ENCODE data around the gene FOXO3. TPM values are rescaled to one million over a fixed set of nuclear protein-coding genes. Genes with fewer than 3 reads are reported as not detected.

The FOXO3 gene
- total RNA-seq, 2 donors from 2014 or later: 2.1 to 4.8 TPM

DNA sequence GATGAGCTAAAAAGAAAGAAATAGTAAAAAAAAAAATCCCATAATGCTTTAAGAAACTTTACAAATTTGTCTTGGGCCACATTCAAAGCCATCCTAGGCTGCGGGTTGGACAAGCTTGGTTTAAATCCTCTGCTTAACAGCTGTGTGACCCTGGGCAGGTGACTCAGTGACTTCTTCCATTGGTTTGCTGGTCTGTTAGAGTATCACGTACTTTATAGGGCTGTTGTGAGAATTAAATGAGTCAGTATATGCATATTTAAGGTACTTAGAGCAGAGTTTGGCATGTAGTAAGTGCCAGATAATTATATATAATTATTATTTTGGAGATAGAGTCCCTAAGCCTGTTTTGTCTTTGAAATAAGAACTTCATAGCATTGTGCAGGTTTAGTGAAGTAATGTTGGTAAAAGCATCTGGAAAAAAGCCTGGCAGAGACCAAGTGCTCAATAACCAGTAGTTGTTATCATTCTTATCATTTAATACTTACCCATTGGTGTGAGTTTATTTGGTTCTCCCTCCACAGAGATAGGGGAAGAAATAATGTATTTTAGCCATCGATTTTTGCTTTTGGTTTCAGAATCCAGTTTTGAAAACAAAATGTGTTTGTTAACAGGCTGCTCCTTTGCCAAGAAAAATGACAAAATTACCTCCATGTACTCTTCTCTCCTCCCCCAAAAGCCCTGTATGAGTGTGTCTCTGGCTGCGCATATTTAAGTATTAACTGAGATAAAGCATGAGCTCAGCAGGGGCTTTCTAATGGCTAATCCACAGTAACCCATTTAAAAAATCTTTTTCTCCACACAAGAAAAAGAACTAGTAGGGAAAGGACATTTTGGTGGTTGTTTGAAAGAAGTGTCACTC is 67.2 kb downstream of the FOXO3 start:
- H3K9me3 Mint-ChIP-seq: no peaks in the 10 kb centered on the region
- H3K27ac Mint-ChIP-seq: peak overlapping the region in 1 of 2 donors; percentile 61
- no peak for ATAC-seq
- DNase-seq (ENCODE audit: low spot score in 2 of 2): no peak
- no peaks in the 10 kb centered on the region for H3K36me3 Mint-ChIP-seq

DNA sequence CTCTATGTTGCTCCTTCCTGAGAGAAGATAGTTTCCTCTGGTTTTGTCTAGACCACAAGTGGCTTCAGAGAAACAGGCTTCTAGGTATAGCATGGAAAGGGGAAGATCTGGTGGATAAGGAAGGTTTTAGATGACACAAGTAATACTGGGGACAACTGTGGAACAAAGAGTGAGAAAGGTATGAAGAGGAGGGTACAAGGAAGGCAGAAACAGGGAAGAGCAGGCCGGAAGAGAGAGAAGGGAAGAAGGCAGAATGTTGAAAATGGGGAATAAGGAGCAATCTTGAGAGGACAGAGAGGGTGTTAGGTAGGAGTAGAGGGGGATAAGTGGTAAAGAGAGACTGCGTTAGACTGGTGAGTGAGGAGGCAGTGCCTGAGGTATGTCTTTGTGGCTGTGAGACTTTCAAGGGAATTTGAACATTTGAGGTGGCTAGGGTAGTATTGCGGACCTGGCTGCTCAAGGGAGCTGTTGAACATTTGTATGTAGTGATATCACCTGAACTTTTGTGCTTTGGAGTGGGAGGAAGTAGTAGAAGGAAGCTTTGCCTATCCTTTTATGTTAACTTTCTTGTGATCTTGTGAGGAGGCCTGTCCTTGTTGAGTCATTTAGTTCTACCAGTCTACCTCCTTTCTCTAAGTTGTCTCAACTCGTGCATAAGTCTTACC is 69.5 kb downstream of the FOXO3 start:
- DNase-seq (ENCODE audit: low spot score in 2 of 2) (peak in 1 of 2 donors; percentile 18), ATAC-seq (peak; percentile 94 to 98)
- Mint-ChIP-seq H3K27ac (peak overlapping the region; percentile 19 to 70), H3K9me3 (no peaks in the 10 kb centered on the region), H3K36me3 (no peaks in the 10 kb centered on the region)

DNA sequence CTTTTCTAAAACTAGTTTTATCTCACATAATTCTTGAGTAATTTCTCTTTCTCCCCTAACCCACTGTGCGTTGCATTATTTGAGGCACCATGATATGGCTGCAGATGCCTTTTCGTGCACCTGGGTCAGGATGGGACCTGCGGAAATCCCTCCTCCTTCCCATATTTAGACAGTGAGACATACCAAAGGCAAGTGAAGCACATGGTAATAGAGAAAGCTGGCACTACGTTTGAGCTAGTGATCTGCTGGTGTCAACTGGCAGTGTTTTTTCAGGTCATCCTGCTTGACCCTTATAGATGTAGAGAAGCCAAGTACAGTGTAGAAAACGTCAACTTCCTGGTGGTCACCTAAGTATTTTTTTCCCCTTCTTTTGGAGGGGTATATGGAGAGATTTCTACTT is 71.7 kb downstream of the FOXO3 start:
- Mint-ChIP-seq H3K9me3 (no peaks in the 10 kb centered on the region), H3K36me3 (no peaks in the 10 kb centered on the region), H3K27ac (no peak overlapping the region)
- no peak for ATAC-seq
- no peak for DNase-seq (ENCODE audit: low spot score in 2 of 2)

DNA sequence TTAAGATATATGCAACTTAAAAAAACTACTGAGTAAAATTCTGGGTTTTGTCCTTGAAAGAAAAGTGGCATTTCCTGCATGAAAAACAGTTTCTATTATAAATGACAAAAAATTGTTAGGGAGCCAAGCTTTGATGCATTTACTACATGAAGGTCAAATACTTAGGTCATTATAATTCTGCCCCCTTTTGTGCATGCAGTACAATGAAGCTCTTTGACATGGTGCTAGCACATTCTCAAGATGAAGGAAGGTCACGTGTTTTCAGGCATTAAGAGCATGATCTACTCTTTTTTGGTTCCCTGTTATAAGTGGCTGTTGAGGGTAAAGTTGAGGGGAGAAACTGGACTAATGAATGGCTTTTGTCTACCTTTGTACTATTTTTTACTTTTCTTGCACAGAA is 72.7 kb downstream of the FOXO3 start:
- ATAC-seq (no peak), DNase-seq (ENCODE audit: low spot score in 2 of 2) (no peak)
- no peaks in the 10 kb centered on the region for H3K36me3 Mint-ChIP-seq
- no peaks in the 10 kb centered on the region for H3K9me3 Mint-ChIP-seq
- no peak overlapping the region for H3K27ac Mint-ChIP-seq

DNA sequence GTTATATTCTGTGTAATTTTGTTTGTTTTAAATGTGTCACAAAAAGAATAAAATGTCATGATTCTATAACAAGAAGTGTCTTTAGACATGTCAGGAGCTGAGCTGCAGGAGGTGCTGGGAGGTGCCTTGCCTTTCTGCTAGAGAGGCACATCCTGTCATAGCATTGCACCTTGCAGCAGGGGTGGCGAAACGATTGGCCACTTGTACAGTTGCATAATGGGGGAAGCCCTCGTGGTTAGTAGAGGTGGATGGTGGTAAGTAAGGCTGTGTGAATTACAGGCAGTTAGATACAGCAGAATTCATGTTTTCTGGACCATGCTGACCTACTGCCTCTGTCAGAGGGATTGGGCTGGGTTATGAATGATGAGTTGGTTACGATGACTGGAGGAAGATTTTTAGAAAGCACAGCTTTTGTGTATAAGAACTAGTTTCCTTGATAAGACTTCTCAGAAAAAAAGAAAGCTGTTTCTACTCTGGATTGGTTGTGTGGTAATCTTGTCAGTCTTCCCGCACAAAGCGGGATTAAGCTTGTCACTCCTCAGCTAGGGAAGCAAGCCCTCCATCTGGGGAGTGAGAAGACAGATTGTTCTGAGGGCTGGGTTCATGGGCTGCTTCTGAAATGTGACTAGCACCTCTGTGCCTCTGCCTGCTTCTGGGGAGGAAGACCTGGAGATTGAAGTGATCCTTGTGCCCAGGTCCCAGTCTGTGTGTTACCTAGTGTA is 74.9 kb downstream of the FOXO3 start:
- no peak overlapping the region for H3K27ac Mint-ChIP-seq
- H3K9me3 Mint-ChIP-seq: no peaks in the 10 kb centered on the region
- no peak for DNase-seq (ENCODE audit: low spot score in 2 of 2)
- ATAC-seq: peak in 1 of 2 donors; percentile 81
- H3K36me3 Mint-ChIP-seq: no peaks in the 10 kb centered on the region

DNA sequence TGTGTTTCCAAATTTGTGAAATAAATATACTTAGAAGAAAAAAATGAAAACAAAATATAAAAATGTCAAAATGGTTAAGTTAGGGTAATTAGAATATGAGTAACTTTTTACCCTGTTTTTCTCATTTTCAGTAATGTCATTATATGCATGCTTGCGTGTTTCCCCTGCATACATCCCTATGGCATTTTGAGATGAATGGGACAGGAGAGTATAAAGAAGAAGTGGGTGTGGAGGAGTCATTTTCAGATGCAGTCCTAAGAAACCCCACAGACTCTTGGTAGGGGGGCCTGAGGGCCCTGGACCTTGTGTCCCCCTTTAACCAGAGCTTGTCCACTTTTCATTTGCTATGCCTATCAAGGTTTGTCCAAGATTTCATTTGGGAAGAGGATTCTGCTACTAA is 77.2 kb downstream of the FOXO3 start:
- ATAC-seq: peak; percentile 61 to 75
- Mint-ChIP-seq H3K36me3 (no peaks in the 10 kb centered on the region), H3K9me3 (no peaks in the 10 kb centered on the region), H3K27ac (no peak overlapping the region)
- DNase-seq (ENCODE audit: low spot score in 2 of 2): no peak

DNA sequence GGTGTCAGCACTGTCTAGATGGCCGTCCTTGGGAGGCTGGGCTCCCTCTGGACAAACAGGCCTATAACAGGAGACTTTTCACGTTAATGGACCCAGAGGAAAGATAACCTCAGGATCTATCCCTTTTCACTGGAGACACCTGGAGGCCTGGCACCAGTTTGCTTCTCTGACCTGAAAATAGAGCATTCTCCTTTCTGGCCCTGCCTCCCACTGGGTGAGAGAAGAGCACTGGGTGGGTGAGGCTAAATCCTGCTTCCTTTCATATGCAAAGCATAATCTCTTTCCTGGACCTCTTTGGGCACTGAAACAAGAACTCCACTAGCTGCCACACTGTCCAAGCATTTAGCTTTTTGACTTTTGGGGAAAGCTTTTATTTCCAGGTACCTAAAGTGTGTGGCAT is 78.3 kb downstream of the FOXO3 start:
- Mint-ChIP-seq H3K9me3 (no peaks in the 10 kb centered on the region), H3K36me3 (no peaks in the 10 kb centered on the region), H3K27ac (no peak overlapping the region)
- no peak for DNase-seq (ENCODE audit: low spot score in 2 of 2)
- ATAC-seq: no peak

DNA sequence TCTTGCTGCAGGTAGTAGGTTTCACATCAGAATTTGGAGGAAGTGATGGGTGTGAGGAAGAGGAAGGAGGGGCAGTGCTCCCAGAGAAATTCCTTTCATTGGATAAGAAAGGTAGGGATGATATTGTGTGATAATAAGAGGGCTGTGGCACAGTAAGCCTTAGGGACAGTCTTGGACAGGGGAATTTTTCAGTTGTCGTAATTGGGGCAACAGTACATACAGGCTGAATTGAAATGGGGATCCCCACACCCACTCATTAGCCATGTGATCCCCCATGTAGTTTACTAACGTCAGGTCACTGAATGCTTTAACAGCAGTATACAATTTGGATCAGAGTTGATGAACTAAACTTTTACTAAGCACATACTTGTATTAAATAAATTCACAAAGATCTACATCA is 79.4 kb downstream of the FOXO3 start:
- Mint-ChIP-seq H3K36me3 (no peaks in the 10 kb centered on the region), H3K27ac (no peak overlapping the region), H3K9me3 (no peaks in the 10 kb centered on the region)
- ATAC-seq (no peak), DNase-seq (ENCODE audit: low spot score in 2 of 2) (no peak)

DNA sequence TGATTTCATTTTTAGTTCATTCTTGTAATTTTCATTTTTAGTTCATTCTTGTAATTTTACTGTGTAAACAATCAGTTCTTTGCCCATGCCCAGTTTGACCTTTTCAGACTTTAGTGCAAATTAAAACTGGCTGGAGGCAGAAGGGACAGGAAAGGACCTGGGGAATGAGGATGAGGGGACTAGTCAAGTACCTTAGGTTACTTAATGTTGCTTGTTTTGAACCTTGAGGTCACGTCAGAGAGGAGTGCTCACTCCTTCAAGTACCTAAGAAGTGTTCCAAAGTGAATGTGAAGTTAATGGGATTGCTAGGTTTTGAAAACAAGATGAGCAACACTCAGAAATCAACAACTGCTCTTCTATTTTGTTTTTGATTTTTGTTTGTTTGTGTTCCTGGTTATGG is 82.5 kb downstream of the FOXO3 start:
- DNase-seq (ENCODE audit: low spot score in 2 of 2): no peak
- no peak for ATAC-seq
- no peaks in the 10 kb centered on the region for H3K36me3 Mint-ChIP-seq
- H3K9me3 Mint-ChIP-seq: no peaks in the 10 kb centered on the region
- H3K27ac Mint-ChIP-seq: no peak overlapping the region

DNA sequence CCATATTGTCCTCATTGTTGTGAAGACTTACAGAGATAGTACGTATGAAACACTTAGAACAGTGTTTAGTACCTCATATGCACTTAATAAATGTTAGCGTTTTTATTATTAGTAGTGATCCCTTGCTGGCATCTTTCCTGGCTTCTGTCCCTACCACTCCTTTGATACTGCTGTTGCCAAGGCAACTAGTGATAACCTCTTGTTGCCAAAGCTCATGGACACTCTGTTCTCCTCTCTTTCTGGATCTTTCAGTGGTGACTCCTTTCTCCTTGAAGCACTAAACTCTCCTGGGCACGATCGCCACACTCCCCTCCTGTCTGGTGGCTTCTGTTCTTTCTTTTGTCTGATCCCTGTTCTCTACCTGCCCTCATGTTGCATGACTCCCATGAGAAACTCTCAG is 83.5 kb downstream of the FOXO3 start:
- no peaks in the 10 kb centered on the region for H3K36me3 Mint-ChIP-seq
- no peak overlapping the region for H3K27ac Mint-ChIP-seq
- DNase-seq (ENCODE audit: low spot score in 2 of 2) (no peak), ATAC-seq (no peak)
- no peaks in the 10 kb centered on the region for H3K9me3 Mint-ChIP-seq

DNA sequence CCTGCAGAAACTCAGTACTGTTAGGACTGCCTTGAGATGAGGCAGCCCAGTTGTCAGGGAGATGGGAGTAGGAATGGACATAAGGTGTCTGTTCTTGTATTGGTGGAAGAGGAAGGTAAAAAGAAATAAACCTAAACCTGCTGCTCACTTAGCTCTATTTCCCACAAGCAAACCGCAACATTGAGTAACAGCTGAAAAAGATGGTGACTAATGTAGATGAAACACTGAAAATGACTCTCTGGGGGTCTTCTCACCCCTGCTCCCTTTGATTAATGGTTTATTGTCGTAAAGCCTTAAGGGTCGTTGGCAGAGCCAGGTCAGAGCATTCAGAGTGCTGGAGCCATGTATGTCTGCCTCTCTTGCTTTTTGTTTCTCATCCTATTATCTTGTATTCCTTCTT is 87.5 kb downstream of the FOXO3 start:
- Mint-ChIP-seq H3K36me3 (no peaks in the 10 kb centered on the region), H3K27ac (no peak overlapping the region), H3K9me3 (no peaks in the 10 kb centered on the region)
- no peak for ATAC-seq
- no peak for DNase-seq (ENCODE audit: low spot score in 2 of 2)

DNA sequence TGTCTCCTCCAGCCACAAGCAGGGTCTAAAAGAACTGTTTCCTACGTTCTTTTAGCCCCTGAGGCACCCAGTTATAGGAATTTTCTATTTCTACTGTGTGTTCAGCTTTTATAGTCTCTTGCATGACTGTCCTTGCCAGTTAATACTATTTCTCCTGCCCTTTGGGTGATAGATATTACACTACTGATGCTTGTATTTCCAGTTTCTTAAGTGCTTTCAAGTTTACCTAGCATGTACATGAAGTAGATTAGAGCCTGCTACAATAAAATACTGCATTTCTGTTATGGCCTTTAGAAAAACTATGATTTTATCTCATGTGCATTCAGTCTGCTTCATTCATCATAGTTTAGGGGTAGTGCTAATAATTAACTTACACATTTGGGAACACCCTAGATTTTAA is 89.6 kb downstream of the FOXO3 start:
- Mint-ChIP-seq H3K36me3 (no peaks in the 10 kb centered on the region), H3K9me3 (no peaks in the 10 kb centered on the region), H3K27ac (no peak overlapping the region)
- no peak for DNase-seq (ENCODE audit: low spot score in 2 of 2)
- no peak for ATAC-seq

DNA sequence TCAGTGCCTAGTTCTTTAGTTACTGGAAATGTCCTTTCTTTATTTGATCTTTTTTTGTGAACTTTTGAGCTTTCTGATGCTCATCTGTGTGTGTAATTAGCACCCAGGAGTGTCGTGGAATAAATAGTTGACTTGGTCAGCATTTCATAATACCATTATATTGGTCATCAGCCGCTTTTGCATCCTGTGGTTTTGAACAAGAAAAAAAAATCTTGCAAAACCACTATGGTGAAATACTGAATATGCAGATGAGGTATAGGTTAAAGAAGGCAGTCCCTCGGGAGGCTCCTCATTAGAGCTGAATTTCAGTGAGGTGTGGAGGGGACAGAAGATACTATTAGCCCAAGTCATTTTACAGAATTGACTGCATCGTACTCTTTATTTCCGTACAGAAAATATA is 90.1 kb downstream of the FOXO3 start:
- peak in 1 of 2 donors; percentile 26 for ATAC-seq
- H3K27ac Mint-ChIP-seq: no peak overlapping the region
- H3K36me3 Mint-ChIP-seq: no peaks in the 10 kb centered on the region
- H3K9me3 Mint-ChIP-seq: no peaks in the 10 kb centered on the region
- no peak for DNase-seq (ENCODE audit: low spot score in 2 of 2)

DNA sequence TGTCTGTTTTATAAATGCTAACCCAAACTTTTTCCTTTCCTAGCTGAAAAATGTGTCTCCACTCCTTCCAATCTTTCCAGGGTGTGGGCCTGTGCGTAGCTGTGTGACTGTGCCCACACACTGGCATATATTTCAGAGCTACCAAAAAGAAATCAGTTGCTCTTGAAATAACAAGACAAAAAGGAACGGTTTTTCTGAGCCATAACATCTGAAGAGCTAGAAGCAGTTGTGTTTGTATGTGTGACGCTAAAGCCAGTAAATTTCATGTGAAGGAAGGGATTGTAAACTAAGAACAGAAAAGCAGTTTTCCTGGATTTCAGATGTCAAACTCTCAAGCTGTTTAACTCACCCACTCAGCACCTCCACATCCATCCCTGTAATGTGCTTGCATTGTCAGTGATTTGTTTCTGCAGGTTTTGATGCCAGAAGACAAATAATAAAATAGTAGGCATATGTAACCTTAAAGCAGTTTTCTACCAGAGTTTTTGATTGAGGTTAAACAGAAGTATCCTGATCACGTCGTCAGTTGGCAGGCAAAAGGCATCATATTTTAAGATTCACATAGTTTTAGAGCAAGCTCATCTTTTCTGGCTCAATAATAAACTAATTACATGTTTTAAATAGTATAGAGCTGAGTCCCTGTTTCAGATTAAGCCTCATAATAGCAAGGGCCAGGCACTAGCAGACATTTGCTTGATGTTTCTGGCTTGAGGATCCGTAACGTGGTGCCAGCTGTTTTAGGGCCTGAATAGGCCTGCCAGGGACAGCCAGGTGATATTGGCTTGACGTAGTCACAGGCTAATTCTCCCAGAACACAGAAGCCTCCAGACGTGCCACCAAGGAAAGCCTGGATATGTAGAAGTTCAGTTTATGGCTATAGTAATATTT is 90.9 kb downstream of the FOXO3 start:
- Mint-ChIP-seq H3K36me3 (no peaks in the 10 kb centered on the region), H3K27ac (no peak overlapping the region), H3K9me3 (no peaks in the 10 kb centered on the region)
- DNase-seq (ENCODE audit: low spot score in 2 of 2): no peak
- ATAC-seq: no peak

DNA sequence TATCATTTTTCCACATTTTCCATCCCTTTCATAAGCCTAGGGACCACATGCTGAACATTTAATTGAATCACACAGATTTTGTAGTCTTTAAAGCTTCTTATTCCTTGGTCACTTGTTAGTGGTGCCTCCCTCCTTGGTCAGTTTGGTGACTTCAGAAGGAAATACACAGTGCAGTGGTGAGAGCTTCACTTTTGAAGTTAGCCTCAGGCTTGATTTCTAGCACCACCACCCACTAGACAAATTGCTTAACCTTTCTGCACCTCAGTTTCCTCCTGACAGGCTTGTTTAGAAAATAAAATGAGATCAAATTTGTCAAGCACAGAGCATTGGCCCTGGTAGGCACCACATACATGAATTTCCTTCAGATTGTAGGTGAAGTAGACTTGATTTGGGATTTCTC is 91.7 kb downstream of the FOXO3 start:
- no peak overlapping the region for H3K27ac Mint-ChIP-seq
- ATAC-seq: no peak
- no peak for DNase-seq (ENCODE audit: low spot score in 2 of 2)

DNA sequence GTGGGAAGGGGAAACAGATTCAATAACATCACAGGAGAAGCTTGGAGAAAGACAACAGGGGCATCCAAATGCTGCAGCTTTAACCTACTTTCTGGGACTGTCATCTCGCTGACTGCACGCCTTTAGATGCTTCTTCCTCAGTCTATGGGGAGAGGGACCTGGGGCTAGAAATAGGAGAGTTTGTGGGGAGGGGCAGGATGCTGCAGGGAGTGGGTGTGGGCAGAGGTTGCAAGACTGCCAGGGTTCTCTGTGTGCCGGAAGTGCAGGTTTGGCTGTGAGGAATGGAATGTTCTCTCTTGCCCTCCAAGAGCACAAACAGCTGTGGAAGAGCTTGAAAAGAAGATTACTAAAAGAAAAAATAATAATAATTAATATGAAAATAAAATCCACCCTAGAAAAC is 93.2 kb downstream of the FOXO3 start:
- ATAC-seq (no peak), DNase-seq (ENCODE audit: low spot score in 2 of 2) (no peak)
- no peak overlapping the region for H3K27ac Mint-ChIP-seq

More for the DNA sequence above, 91.7 kb downstream of the FOXO3 start:
- H3K9me3 Mint-ChIP-seq: no peaks in the 10 kb centered on the region
- H3K36me3 Mint-ChIP-seq: no peaks in the 10 kb centered on the region

More for the DNA sequence above, 93.2 kb downstream of the FOXO3 start:
- Mint-ChIP-seq H3K9me3 (peaks cover 0 to 5% of the 10 kb centered on the region in 2 donors), H3K36me3 (no peaks in the 10 kb centered on the region)

Data from activated naive CD4-positive, alpha-beta T cell treated with anti-CD3 and anti-CD28 coated beads, Interleukin-2, amount 50 U/mL, for 72 hours (primary cell).